HG02981 (cell line): ENCODE data around the gene RASAL2.
A peak's percentile ranks its signal among the peaks of the same experiment; 100 is the strongest.
"Not testable (repeated sequence)": the region's sequence is repeated elsewhere in the genome, so short reads cannot be mapped to it uniquely, and the experiment has no call there.

Experiments
- ATAC-seq: cut with Tn5 transposase; IDR thresholded peaks from one replicate; pipeline ENCODE4 v1.9.1; 2021; ENCODE audit warnings: mild to moderate bottlenecking, moderate library complexity; ENCODE audit not compliant: unreplicated experiment

The RASAL2 gene

DNA sequence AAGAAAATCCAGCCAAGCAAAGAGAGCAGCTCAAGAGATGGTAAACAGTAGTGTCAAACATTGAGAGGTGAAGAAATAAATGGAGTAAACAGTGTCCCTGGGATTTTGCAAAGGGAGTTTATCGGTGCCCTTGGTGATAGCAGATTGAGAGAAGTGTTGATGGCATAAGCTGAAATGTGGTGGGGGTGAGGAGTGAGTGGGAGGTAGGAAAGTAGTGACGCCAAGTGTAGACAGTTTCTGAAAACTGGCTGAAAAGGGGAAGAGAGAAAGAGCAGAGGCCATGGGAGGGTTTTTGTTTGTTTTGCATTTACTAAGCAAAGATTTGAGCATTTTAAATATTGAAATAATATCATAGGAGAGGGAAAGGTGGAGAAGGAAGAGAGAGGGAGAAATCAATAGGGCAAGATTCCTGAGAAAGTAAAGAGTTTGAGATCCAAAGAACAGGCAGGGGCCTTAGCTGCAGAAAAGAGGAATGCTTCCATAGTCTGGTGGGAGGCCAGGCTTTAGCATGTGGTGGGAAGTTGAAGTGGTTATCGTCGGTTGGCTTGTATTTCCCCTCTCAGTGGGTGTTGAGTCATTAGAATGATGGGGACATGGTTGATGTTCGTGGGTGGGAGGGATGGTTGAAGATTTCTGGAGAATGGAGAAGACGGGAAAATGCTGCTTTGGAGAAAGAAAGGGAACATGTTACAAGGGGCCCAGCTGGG lies 26.8 kb upstream of the RASAL2 start:
- peak; percentile 97 for ATAC-seq

DNA sequence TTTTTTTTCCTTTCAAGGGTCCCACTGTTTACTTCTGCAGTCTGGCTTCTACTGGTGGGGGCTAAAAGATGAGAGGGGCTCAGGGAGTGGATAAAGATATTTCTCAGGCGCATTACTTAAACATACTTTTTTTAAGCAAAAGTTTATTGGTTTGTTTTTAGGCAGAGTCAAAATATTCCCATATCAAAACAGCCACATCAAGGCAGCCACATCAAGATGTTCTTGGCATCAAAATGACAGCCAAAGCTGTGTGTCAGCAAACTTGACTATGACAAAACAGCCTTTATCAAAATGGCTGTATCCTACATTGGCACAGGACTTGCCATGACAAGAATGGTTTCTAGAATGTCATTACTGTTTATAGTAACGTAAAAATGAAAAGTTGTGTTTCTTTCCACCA lies 22.1 kb upstream of the RASAL2 start:
- no peak for ATAC-seq

DNA sequence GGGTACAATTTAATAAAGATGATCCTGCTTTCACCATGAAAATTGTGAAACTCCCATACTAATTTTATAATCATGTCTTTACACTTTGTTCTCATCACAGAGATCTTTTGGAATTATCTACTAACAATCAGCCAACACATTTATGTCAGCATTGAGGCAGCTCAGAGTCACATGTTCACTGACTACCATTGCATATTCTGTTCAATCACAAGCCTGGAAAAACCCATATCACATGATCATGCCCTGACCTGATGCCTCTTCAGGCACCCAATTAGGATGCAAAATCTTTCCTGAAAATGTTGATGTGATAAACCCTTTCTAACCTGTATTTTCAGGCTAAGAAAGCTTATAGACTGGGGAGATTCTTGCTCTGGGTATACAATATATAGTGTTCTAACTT lies 21.6 kb upstream of the RASAL2 start:
- ATAC-seq = no peak

DNA sequence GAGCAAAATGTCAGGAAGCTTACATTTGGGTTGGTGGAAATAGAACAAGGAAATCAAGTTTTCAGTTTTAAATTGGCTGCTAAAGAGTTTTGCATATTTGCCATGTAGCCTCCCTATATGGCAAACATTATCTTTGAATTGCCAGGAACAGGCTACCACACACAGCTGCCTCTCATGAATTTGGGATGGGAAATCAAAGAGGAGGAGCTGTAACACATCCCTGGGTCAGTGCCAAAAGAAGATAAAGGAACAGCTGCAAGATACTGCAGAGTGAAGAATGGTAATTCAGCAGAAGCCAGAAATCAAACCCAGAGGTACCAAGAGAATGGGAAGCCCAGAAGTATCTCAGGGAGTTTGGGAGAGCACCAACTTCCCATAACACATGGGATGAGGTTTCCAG lies 18.6 kb upstream of the RASAL2 start:
- ATAC-seq = no peak

DNA sequence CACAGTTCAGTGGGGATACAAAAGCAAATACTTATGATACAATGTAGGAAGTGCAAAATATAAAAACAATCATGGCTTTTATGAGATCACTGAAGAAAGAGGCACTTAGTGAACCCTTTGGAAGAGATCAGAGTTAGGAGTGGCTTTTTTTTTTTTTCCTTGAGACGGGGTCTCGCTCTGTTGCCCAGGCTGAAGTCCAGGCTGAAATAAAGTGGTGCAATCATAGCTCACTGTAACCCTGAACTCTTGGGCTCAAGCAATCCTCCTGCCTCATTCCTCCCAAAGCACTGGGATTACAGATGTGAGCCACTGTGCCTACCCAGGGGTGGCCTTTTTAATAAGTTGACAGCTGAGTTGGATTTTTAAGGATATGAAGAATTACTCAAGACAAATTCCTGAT lies 17.3 kb upstream of the RASAL2 start:
- no peak for ATAC-seq

DNA sequence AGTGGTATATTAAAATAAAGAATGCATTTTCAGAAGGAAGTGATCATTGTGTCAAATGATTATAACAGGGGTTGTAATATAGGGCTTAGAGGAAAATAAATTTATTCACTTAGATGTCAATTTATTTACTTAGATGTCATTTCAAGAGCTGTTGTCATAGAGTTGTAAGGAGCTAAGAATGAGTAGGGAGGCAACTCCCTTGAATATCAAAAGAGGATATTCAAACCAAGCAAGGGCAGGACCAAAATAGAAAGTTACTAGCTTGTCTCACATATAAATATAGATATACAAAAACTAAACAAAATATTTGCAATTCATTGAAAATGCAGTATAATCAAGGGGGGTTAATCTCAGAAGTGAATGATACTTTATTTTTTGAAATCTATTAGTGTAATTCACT lies 16.0 kb upstream of the RASAL2 start:
- ATAC-seq = no peak

DNA sequence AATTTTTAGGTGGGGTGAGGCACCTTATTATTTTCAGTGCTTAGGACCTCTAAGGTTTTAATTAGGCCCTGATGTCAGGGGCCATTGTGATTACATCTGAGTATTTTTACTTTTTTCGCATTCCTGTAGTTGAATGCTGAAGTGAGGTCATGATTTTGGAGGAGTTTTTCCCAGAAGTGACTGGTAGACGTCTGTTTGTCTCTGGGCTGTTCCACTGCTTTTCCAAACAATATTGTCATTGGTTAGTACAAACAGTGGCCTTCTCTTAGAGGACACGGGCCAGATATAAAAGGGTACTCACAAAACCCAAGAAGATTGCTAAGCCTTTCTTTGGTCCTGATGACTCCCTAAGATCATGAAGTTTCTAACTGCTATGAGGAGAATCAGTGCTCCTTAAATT lies 7.6 kb upstream of the RASAL2 start:
- no peak for ATAC-seq

DNA sequence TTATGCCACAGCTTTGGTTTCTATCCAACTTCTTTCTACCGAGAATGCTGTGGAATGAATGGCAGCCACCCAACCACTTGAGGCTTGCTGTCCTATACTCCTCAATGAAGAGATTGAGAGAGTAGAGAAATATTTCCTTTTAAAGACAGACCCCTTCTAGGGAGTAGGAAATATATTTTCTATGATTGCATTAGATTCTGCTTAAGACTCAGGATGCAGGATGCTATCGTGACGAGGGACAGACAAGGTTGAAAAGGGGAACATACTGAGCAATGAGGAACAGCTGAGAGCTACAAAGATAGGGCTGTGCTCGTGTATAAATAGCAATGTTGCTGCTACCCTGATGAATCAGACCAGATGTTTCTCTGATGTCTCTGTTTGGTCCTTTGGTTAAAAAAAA lies 7.1 kb upstream of the RASAL2 start:
- no peak for ATAC-seq

DNA sequence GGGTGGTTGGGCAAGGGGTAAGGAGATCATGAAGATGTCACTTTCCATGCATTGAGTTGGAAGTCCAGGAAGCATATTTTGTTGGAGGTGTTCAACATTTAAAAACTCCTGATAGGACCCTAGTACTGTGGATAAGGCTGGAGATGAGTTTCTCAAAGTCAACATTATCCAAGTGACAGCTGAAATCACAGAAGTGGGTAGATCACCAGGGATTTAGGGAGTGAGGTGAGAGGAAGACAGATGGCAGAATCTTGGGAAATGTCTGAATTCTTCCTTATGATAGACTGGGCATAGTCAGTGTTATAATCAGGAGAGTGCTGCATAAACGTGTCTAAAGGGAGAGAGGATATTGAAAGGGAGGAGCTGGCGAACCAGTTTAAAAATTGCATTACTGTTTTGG lies 5.3 kb upstream of the RASAL2 start:
- ATAC-seq = no peak

DNA sequence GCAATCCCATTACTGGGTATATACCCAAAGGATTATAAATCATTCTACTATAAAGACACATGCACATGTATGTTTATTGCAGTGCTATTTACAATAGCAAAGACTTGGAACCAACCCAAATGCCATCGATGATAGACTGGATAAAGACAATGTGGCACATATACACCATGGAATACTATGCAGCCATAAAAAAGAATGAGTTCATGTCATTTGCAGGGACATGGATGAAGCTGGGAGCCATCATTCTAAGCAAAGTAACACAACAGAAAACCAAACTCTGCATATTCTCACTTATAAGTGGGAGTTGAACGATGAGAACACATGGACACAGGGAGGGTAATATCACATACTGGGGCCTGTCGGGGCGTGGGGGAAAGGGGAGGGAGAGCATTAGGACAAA lies 2.5 kb upstream of the RASAL2 start:
- ATAC-seq = not testable (repeated sequence)

DNA sequence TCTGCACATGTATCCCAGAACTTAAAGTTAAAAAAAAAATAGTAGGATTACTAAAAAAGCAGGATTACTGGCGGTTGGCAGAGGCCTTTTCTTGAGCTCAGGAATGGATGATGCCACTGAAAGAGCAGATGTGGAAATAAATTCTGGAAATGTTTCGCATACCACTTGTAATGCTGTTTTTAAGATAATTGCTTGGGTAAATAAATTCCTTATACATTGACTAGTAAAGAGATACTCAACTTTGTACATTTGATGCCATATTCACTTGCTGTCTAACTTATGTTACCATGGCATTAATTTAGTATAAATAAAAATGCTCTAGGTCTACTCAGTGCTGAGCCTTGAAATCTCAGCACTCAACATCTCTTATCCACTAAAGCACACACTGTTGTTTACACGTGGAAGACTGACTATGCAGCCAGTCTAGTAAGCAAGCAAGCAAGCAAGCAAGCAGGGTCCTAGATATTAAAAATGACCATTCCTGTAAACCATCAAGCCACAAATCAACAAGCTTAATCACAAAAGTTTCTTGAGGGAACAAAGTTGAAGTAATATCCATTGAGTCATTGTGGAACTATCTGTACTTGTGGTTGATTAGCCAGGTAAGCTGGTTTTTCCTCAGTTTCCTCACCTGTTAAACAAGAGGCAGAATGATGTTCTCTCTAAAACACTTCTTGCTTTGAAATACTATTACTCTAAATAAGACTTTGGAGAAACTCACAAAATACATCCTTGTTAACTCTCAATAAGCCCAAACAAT lies 1.7 kb upstream of the RASAL2 start:
- ATAC-seq = no peak

DNA sequence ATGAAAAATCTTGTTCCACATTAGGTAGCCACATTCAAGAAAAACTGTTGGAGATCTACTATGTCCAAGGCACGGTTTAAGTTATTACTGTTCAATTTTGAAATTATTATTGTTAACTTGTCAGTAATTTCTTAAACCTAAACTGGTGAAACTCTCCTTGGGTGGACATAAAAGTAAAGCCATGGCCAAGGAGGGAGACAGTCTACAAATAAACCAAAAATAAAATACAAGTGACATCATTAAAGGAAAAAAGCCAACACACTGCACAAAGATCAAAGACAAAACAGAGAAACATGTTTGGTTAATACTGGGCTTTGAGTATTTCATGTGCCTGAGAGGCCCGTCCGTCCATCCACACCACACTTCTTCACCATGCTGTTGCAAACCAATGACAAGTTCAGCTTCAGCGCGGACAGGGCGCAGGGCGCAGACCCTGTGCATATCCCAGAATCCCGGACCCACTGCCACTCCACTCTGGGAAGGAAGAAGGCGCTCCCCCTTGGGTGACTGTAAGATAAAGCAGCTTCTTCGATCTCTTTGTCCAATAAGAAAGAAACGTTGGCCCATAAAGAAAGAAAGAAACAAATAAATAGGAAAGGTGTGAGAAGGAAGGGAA lies 918 bp upstream of the RASAL2 start:
- ATAC-seq = no peak

DNA sequence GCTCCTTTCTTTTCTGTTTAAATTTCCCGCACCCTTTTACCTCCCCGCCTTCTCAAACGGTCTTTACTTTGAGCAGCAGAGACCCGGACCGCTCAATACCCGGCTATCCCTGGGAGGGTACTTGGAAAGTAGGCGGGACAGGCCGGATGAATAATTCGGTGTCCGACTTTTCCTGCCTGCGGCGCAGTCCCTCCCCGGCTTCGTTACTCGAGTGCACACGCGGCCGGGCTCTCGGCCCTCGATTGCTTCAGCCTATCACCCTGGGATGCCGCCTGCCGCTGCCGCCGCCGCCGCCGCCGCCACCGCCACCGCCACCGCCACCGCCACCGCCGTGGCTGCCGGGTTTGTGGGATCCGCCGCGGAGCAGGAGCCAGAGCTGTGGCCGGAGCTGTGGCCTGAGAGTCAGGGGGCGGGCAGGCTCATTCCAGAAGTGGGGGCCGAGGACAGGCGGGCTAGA lies 382 bp upstream of the RASAL2 start:
- ATAC-seq = peak; percentile 73

DNA sequence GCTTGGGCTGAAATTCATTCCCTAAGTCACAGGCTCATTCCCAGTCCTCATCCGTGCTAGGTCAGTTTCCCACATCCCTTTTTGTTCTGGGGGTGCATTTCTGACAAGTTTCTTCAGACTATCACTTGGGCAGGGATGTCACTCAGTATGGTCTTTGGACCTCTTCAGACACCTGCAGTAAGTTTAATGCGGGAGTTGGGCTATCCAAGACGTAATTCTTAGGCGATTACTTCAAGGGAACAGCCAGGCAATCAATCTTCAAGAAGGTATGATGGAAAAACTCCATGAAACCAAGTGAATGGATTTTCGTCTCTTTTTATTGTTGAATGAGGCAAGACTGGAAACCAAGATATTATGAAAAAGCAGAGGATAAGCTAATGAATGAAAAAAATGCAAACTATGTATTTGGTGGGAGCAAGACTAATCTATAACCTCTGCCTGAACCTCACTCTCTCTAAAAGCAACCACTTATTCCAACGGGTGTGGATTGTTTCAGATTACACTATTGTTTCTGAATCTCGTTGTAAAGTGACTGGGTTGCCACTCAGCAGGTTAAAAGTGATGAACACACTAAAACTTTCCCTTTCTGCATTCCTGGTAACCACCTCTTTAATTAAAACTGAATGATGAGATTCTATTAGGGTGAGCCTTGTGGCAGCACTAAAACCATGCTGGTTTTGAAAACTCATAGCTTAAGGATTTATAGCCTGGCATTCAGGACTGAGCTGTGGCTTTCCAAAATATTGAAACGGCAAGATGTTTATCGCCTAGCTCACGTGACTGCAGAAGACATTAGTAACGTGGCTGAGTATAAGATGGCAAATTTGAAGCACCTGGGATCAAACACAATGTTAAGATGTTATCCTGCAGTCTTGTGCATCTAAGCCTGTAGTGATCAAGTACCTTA lies 1.1 kb downstream of the RASAL2 start:
- no peak for ATAC-seq

DNA sequence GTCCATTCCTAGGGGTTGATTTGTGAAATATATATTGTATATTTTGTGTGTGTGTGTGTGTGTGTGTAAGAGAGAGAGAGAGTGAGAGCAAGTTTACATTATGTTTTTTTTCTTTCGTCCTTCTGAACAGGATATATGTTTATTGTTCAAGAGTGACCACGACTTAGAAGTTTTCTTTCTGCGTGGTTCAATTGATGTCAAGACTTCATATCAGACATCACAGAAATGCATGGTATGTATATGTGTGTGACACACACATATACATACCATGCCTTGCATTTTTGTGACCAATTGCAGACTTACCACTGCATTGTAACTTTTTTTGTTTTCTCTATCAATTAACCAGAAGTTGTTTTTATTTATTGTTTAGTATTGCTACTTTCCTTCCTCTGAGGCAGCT lies 2.5 kb downstream of the RASAL2 start:
- no peak for ATAC-seq

DNA sequence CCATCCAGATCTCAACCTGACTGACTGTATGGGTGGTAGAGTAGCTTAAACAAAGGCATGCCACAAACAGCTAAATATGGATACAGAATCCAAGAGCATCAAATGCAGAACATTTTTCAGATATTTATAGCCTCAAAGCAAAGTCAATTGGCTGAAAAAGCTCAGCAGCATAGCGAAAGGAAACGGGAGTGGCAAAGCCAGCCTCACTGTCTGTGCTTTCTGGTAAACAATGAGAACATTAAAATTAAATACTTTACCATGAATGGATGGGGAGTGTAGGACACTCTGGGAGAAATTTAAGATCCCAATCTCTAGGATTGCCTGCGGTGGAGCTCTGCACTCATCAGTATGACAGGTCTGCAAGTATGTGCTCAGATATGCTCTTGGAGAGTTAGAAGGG lies 4.4 kb downstream of the RASAL2 start:
- ATAC-seq = no peak

DNA sequence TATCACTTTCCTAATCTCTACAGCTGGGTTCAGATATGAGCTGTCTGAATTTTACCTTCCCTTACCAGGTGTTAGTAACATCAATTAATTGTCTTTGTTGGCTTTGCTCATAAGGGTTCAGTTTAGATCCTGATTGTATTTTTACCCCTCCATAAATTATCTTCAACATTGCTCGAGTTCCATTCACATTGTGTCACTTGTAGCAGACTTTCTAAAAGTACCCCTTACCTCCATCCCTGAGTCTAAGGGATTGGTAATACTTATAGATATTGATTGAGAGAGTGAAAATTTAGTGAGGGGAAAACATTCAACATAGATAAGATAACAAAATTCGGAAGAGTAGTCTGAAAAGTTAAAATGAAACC lies 7.3 kb downstream of the RASAL2 start:
- no peak for ATAC-seq

DNA sequence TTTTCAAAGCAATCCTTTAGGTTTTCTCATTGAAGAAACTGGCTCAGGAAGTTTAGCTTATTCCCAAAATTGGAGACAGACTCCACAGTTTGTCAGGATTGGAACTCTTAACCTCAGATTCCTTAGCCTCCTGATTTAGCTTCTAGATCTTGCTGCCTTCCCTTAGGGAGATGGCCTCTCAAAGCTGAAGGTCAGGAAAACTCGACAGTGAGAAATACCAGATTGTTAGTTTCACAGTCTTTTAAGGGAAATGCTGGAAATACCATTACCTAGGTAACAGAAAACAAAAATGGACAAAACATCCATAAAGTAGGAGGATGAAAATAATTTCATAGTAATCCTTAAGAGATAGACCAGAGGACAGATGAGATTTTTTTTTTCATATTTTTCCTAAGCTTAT lies 7.8 kb downstream of the RASAL2 start:
- ATAC-seq = no peak

DNA sequence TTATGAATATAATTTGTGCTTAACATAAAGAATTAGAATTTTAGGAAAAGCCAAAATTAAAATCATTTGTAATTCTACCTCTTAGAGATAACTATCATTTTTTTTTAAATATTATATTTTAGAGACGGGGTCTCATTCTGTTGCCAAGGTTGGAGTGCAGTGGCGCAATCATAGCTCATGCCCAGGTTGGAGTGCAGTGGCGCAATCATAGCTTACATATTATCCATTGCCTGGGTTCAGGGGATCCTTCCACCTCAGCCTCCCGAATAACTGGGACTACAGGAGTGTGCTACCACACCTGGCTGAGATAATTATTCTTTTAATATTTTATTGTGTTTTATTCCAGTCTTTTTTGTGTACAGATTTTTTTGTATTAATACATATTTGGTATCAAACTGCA lies 8.3 kb downstream of the RASAL2 start:
- no peak for ATAC-seq

DNA sequence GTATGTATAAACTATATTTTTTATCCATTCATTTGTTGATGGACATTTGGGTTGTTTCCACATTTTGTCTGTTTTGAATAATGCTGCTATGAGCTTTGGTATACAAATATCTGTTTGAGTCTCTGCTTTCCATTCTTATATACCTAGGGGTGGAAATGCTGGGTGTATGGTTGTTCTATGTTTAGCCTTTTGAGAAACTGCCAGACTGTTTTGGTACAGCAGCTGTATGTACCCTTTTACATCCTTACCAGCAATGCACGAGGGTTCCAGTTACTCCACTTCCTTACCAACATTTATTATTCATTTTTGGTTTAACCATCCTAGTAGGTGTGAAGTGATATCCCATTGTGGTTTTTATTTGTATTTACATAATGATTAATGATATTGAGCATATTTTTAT lies 13.9 kb downstream of the RASAL2 start:
- no peak for ATAC-seq
